OCI-LY1 (cell line): ENCODE data around the gene BCL11A.

ENCODE experiments used
- CTCF ChIP-seq: fragments of 200-600 bp; sonication (generic), shearing (Covaris generic); IDR thresholded peaks from 2 replicates; pipeline ENCODE4 v1.5.1; 2017; ENCODE audit warnings: mild to moderate bottlenecking, antibody characterized with exemption, low read length, moderate library complexity, mixed read lengths
- EZH2 ChIP-seq: fragments of 200-600 bp; sonication (generic), shearing (Covaris generic); IDR thresholded peaks from 2 replicates; pipeline ENCODE4 v1.8.0; 2017; ENCODE audit warnings: borderline replicate concordance, mixed run types, mild to moderate bottlenecking, antibody characterized with exemption, low read length, moderate library complexity, mixed read lengths

DNA sequence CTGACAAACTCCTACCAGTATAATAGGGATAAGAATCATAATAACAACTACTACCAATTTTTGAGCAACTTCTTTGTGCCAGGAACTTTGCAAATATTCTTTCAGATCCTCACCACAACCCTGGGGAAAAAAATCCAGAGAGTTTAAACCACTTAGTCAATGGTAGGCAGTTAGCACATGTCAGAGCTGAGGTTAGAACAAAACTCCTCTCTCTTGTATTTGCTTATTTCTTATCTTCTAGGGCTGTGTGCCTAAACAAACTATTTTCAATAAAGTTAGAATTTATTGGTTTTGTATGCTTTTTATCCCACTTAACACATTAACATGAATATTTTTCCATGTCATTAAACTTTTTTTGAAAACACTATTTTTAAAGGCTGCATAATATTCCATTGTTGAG is 127.1 kb downstream of the BCL11A start:
- TF ChIP-seq CTCF (no peak), EZH2 (no peak)
